HepG2 (cell line): ENCODE measurements around the gene DMBT1. TPM values are rescaled to one million over a fixed set of nuclear protein-coding genes. Genes with fewer than 3 reads are reported as not detected.

Experiments used
- ATAC-seq: fragments of 200-7000 bp; cut with Tn5 transposase; 3 replicates; pipeline ENCODE4 v1.9.1; 2020; ENCODE audit warnings: mild to moderate bottlenecking, moderate library complexity
- BruUV-seq: library from RNA; stranded (reverse); fragments of 400-500 nt; replicated peaks from 2 replicates; lab custom pipeline; 2021; lab: Mats Ljungman, UMichigan
- CTCF ChIA-PET: fragments of 300-600 bp; formaldehyde crosslinking; extraction: SDS; loops from one replicate; lab custom pipeline; 2021; ENCODE audit warnings: low total read pairs, inconsistent platforms, low intra/inter-chr PET ratio; lab: Yijun Ruan, JAX
- POLR2A ChIA-PET: fragments of 350-600 bp; sonication (Branson Sonifier 250); formaldehyde crosslinking; loops from one replicate; lab custom pipeline; 2020; ENCODE audit warnings: antibody characterized with exemption, inconsistent platforms; lab: Yijun Ruan, JAX
- DNase-seq: peaks from one replicate; pipeline ENCODE4 v3.0.0-alpha.2; 2015; ENCODE audit warnings: low spot score
- FAIRE-seq: peaks from 3 replicates; lab custom pipeline; 2011; peaks lifted over from hg19 to GRCh38; lab: Jason Lieb, UNC
- H2AFZ ChIP-seq: one replicate; pipeline ENCODE4 v1.6.1; 2011; ENCODE audit warnings: low read length, inconsistent platforms
- H3K27ac ChIP-seq: fragments of 300-600 bp; 3 replicates; pipeline ENCODE4 v1.8.0; 2011; ENCODE audit warnings: mixed run types, mild to moderate bottlenecking, mixed read lengths, low read length, inconsistent platforms; ENCODE audit not compliant: insufficient read depth; ENCODE audit errors: extremely low read length
- H3K27me3 ChIP-seq, 2 experiments: fragments of 200-600 bp in 1 of 2; 2 replicates in 1 of 2; 3 replicates in 1 of 2; pipeline versions ENCODE4 v1.6.0 to v1.8.0; 2011; ENCODE audit warnings: low read length in 2 of 2, mild to moderate bottlenecking in 2 of 2, moderate library complexity in 2 of 2, inconsistent platforms in 1 of 2; ENCODE audit not compliant: insufficient read depth in 2 of 2, control insufficient read depth in 1 of 2
- H3K36me3 ChIP-seq, 2 experiments: fragments of 200-600 bp in 1 of 2; replicated peaks in 1 of 2; 2 replicates in 1 of 2; 3 replicates in 1 of 2; pipeline versions ENCODE4 v1.5.1 to v1.8.0; 2011; ENCODE audit warnings: low read length in 2 of 2, inconsistent platforms in 1 of 2; ENCODE audit not compliant: insufficient read depth in 2 of 2, control insufficient read depth in 1 of 2
- H3K4me1 ChIP-seq: 2 replicates; pipeline ENCODE4 v1.5.1; 2012; ENCODE audit warnings: low read length, inconsistent platforms; ENCODE audit not compliant: insufficient read depth
- H3K4me2 ChIP-seq: 2 replicates; pipeline ENCODE4 v1.6.0; 2011; ENCODE audit warnings: low read depth, low read length, inconsistent platforms
- H3K4me3 ChIP-seq, 3 experiments: fragments of 200-600 bp in 1 of 3; sonication (generic), shearing (Covaris generic) in 1 of 3; replicated peaks in 1 of 3; 2 replicates each; pipeline ENCODE4 v1.5.1; 2011 to 2016; ENCODE audit warnings: low read length in 3 of 3, inconsistent platforms in 2 of 3, low read depth in 2 of 3, mild to moderate bottlenecking in 2 of 3, control low read depth in 1 of 3, mixed read lengths in 1 of 3; ENCODE audit not compliant: insufficient read depth in 1 of 3
- H3K79me2 ChIP-seq: one replicate; pipeline ENCODE4 v1.6.1; 2011; ENCODE audit warnings: low read length, inconsistent platforms; ENCODE audit not compliant: insufficient read depth
- H3K9ac ChIP-seq: 2 replicates; pipeline ENCODE4 v1.6.0; 2011; ENCODE audit warnings: mild to moderate bottlenecking, low read depth, low read length, inconsistent platforms; ENCODE audit not compliant: insufficient read depth
- H3K9me3 ChIP-seq: 2 replicates; pipeline ENCODE4 v1.5.1; 2012; ENCODE audit warnings: mild to moderate bottlenecking, low read length
- H4K20me1 ChIP-seq: 2 replicates; pipeline ENCODE4 v1.6.0; 2011; ENCODE audit warnings: inconsistent platforms, mild to moderate bottlenecking, low read length, moderate library complexity; ENCODE audit not compliant: insufficient read depth
- ZNF879 ChIP-seq: sonication (generic); formaldehyde crosslinking; IDR thresholded peaks from 2 replicates; pipeline ENCODE4 v1.8.1; 2023; ENCODE audit warnings: missing genetic modification reagents
- WGBS: methylation state at CpG from one replicate; pipeline ENCODE4 v1.1.6; 2017; ENCODE audit warnings: low lambda C conversion rate; 5-methylcytosine and 5-hydroxymethylcytosine counted together
- in situ Hi-C: cut with HindIII; loops from 2 replicates; pipeline ENCODE4 v1.10.0; 2017; ENCODE audit warnings: low pct_unique_long_range_greater_than_20kb; ENCODE audit not compliant: extremely low pct_ligation_motif_present
- intact Hi-C: fragments of 100-400 bp; cut with micrococcal nuclease; formaldehyde crosslinking; loops from one replicate; pipeline ENCODE4 v1.10.0; 2022; ENCODE audit not compliant: unreplicated experiment
- polyA plus RNA-seq, 8 experiments: library from polyadenylated mRNA; depleted of rRNA in 3 of 8; stranded (reverse) in 7 of 8; unstranded in 1 of 8; fragments of >200 nt; fragmentation: Illumina TruSeq in 4 of 8; extraction: Trizol in 4 of 8; gene quantifications; 2 replicates each; pipeline versions ENCODE4 v1.2.1 to v1.2.3, GENCODE V29; 2011 to 2016; ENCODE audit warnings: low read depth in 4 of 8, missing spikeins in 1 of 8, mixed read lengths in 1 of 8; ENCODE audit not compliant: insufficient read depth in 1 of 8
- total RNA-seq, 5 experiments: library from RNA; depleted of rRNA; stranded (reverse); fragments of >200 nt; fragmentation: Illumina TruSeq; extraction: Trizol; gene quantifications; 2 replicates each; pipeline ENCODE4 v1.2.3, GENCODE V29; 2016; ENCODE audit warnings: low read depth in 1 of 5
- TF ChIP-seq, protein P1 (sequence below): sonication (generic); formaldehyde crosslinking; conservative IDR thresholded peaks from 2 replicates; pipeline ENCODE4 v1.4.0; 2020; ENCODE audit warnings: missing genetic modification reagents
- TF ChIP-seq, protein P2 (sequence below): sonication (generic); formaldehyde crosslinking; IDR thresholded peaks from 2 replicates; pipeline ENCODE4 v1.9.0; 2022; ENCODE audit warnings: missing genetic modification reagents, mild to moderate bottlenecking, borderline replicate concordance

Gene DMBT1
- total and polyA plus RNA-seq, 2 of the 13 experiments (the other 11 are each of a cell fraction or from before 2014, with no cell fraction given): not detected

DNA sequence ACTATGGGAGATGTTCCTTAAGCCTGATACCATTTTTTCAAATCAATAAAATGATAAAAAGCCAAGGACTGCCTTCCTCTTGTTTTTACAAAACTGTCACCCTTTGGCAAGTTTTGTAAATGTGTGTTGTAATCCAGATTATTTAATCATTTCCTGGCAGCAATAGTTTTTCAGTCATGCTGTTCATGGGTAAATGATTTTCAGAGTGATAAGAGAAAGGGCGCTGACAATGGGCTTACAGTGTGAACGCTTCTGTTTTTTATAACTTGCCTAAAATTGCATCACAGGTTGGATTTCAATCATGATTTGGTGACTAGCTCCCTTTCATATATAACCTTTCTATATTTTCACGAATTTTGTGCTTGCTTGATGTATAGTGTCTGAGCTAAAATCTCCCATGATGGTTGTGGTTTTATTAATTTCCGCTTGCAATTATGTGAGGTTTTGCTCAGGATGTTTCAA is 19.0 kb upstream of the DMBT1 start (continued):
- TF ChIP-seq, protein P1, sequence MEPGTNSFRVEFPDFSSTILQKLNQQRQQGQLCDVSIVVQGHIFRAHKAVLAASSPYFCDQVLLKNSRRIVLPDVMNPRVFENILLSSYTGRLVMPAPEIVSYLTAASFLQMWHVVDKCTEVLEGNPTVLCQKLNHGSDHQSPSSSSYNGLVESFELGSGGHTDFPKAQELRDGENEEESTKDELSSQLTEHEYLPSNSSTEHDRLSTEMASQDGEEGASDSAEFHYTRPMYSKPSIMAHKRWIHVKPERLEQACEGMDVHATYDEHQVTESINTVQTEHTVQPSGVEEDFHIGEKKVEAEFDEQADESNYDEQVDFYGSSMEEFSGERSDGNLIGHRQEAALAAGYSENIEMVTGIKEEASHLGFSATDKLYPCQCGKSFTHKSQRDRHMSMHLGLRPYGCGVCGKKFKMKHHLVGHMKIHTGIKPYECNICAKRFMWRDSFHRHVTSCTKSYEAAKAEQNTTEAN (CRISPR knock-in tag): no peak
- no peak for TF ChIP-seq ZNF879

GRCh38 chr10:122543676-122544445 is 16.7 kb upstream of the DMBT1 start:
- intact Hi-C loops: no loop called here
- no peak for DNase-seq
- FAIRE-seq: no peak
- peaks cover 0 to 3% of the 10 kb centered on the region in 2 experiments; a peak in 2 of 5 replicates for H3K27me3 ChIP-seq
- H3K4me1 ChIP-seq: no peaks in the 10 kb centered on the region; the same call in 1 of the 2 replicates
- in situ Hi-C loops: no loop called here
- BruUV-seq: no TSS peak
- H3K4me2 ChIP-seq: no peak overlapping the region
- no peaks in the 10 kb centered on the region for H3K9me3 ChIP-seq
- no peak overlapping the region for H2AFZ ChIP-seq
- CTCF ChIA-PET: no interaction called here
- H3K36me3 ChIP-seq: no peaks in the 10 kb centered on the region
- 44% methylated on average over 10 of the region's 10 CpGs for WGBS
- no peak overlapping the region for H3K4me3 ChIP-seq
- TF ChIP-seq, protein P2, sequence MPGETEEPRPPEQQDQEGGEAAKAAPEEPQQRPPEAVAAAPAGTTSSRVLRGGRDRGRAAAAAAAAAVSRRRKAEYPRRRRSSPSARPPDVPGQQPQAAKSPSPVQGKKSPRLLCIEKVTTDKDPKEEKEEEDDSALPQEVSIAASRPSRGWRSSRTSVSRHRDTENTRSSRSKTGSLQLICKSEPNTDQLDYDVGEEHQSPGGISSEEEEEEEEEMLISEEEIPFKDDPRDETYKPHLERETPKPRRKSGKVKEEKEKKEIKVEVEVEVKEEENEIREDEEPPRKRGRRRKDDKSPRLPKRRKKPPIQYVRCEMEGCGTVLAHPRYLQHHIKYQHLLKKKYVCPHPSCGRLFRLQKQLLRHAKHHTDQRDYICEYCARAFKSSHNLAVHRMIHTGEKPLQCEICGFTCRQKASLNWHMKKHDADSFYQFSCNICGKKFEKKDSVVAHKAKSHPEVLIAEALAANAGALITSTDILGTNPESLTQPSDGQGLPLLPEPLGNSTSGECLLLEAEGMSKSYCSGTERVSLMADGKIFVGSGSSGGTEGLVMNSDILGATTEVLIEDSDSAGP (CRISPR knock-in tag): no peak
- TF ChIP-seq, all 625 proteins: peak for 0
- POLR2A ChIA-PET: no interaction called here
- Histone ChIP-seq H3K9ac (no peak overlapping the region), H4K20me1 (no peaks in the 10 kb centered on the region), H3K27ac (no peak overlapping the region), H3K79me2 (no peaks in the 10 kb centered on the region)
- ATAC-seq: no peak
